ENCODE data around the gene TSPAN15.
A peak's percentile ranks its signal among the peaks of the same experiment; 100 is the strongest.

Gene TSPAN15

GRCh38 chr10:69451784-69452251, 553 bp downstream of the TSPAN15 start:
- Histone ChIP-seq H3F3A (ENCODE audit: insufficient read depth) (no peaks in the 10 kb centered on the region), H4K20me1 (ENCODE audit: low read depth, low read length) (no peaks in the 10 kb centered on the region), H3K79me2 (ENCODE audit: insufficient read depth, low read length) (no peaks in the 10 kb centered on the region), H3K9me3 (ENCODE audit: insufficient read depth, low read length) (no peaks in the 10 kb centered on the region), H2AFZ (ENCODE audit: low read depth, low read length, severe bottlenecking) (peak overlapping the region; percentile 95), H3K4me2 (ENCODE audit: low read depth, low read length, poor library complexity, severe bottlenecking) (peak overlapping the region; percentile 73), H3K9ac (ENCODE audit: low read length) (peak overlapping the region; percentile 63), H3K27ac (ENCODE audit: low read depth, low read length) (no peak overlapping the region), H3K27me3 (ENCODE audit: low read length) (no peaks in the 10 kb centered on the region), H3K4me3 (ENCODE audit: insufficient read depth, low read length, poor library complexity, severe bottlenecking) (peak overlapping the region; percentile 65), H3K9me2 (replicated peaks; ENCODE audit: insufficient read depth, low read length) (no peaks in the 10 kb centered on the region), H3K36me3 (ENCODE audit: low read length) (no peaks in the 10 kb centered on the region)
- TF ChIP-seq CTCF (IDR thresholded peaks at IDR 0.05; ENCODE audit: insufficient read depth, low read length, poor library complexity, severe bottlenecking) (no peak), EZH2phosphoT487 (conservative IDR thresholded peaks at IDR 0.05; ENCODE audit: low read length) (no peak)

- H3K9ac ChIP-seq (ENCODE audit: low read length) = no peak overlapping the region
- H4K20me1 ChIP-seq (ENCODE audit: low read depth, low read length) = no peaks in the 10 kb centered on the region
- no peaks in the 10 kb centered on the region for H3K79me2 ChIP-seq (ENCODE audit: insufficient read depth, low read length)
- no peaks in the 10 kb centered on the region for H3K36me3 ChIP-seq (ENCODE audit: low read length)
- no peak overlapping the region for H2AFZ ChIP-seq (ENCODE audit: low read depth, low read length, severe bottlenecking)
- H3K27ac ChIP-seq (ENCODE audit: low read depth, low read length) = no peak overlapping the region
- H3K9me3 ChIP-seq (ENCODE audit: insufficient read depth, low read length) = no peaks in the 10 kb centered on the region
- H3K4me3 ChIP-seq (ENCODE audit: insufficient read depth, low read length, poor library complexity, severe bottlenecking) = no peak overlapping the region
- H3K9me2 ChIP-seq (replicated peaks; ENCODE audit: insufficient read depth, low read length) = no peaks in the 10 kb centered on the region
- TF ChIP-seq EZH2phosphoT487 (conservative IDR thresholded peaks at IDR 0.05; ENCODE audit: low read length) = no peak
- TF ChIP-seq CTCF (IDR thresholded peaks at IDR 0.05; ENCODE audit: insufficient read depth, low read length, poor library complexity, severe bottlenecking) = no peak
- no peaks in the 10 kb centered on the region for H3F3A ChIP-seq (ENCODE audit: insufficient read depth)
- no peaks in the 10 kb centered on the region for H3K27me3 ChIP-seq (ENCODE audit: low read length)
- no peak overlapping the region for H3K4me2 ChIP-seq (ENCODE audit: low read depth, low read length, poor library complexity, severe bottlenecking)
These were observed 1.6 kb downstream of the TSPAN15 start for GRCh38 chr10:69452676-69453415.

- no peak overlapping the region for H3K9ac ChIP-seq (ENCODE audit: low read length)
- no peaks in the 10 kb centered on the region for H3K9me2 ChIP-seq (replicated peaks; ENCODE audit: insufficient read depth, low read length)
- TF ChIP-seq CTCF (IDR thresholded peaks at IDR 0.05; ENCODE audit: insufficient read depth, low read length, poor library complexity, severe bottlenecking) (no peak), EZH2phosphoT487 (conservative IDR thresholded peaks at IDR 0.05; ENCODE audit: low read length) (no peak)
- no peak overlapping the region for H3K4me3 ChIP-seq (ENCODE audit: insufficient read depth, low read length, poor library complexity, severe bottlenecking)
- no peak overlapping the region for H3K27ac ChIP-seq (ENCODE audit: low read depth, low read length)
- no peaks in the 10 kb centered on the region for H3K36me3 ChIP-seq (ENCODE audit: low read length)
- H3K79me2 ChIP-seq (ENCODE audit: insufficient read depth, low read length) = no peaks in the 10 kb centered on the region
- H3F3A ChIP-seq (ENCODE audit: insufficient read depth) = no peaks in the 10 kb centered on the region
- no peaks in the 10 kb centered on the region for H3K9me3 ChIP-seq (ENCODE audit: insufficient read depth, low read length)
- no peaks in the 10 kb centered on the region for H3K27me3 ChIP-seq (ENCODE audit: low read length)
- H2AFZ ChIP-seq (ENCODE audit: low read depth, low read length, severe bottlenecking) = no peak overlapping the region
- H3K4me2 ChIP-seq (ENCODE audit: low read depth, low read length, poor library complexity, severe bottlenecking) = no peak overlapping the region
- H4K20me1 ChIP-seq (ENCODE audit: low read depth, low read length) = no peaks in the 10 kb centered on the region
These were observed 2.5 kb downstream of the TSPAN15 start for GRCh38 chr10:69453795-69454194.

Measured in SU-DHL-6 (cell line).